Superior temporal gyrus (tissue), 1 donor: ENCODE measurements around the gene PHAF1.

ENCODE experiments used
- DNase-seq: peaks from one replicate; pipeline ENCODE4 v3.0.0-alpha.2; 2016; ENCODE audit errors: extremely low spot score

PHAF1 gene

DNA sequence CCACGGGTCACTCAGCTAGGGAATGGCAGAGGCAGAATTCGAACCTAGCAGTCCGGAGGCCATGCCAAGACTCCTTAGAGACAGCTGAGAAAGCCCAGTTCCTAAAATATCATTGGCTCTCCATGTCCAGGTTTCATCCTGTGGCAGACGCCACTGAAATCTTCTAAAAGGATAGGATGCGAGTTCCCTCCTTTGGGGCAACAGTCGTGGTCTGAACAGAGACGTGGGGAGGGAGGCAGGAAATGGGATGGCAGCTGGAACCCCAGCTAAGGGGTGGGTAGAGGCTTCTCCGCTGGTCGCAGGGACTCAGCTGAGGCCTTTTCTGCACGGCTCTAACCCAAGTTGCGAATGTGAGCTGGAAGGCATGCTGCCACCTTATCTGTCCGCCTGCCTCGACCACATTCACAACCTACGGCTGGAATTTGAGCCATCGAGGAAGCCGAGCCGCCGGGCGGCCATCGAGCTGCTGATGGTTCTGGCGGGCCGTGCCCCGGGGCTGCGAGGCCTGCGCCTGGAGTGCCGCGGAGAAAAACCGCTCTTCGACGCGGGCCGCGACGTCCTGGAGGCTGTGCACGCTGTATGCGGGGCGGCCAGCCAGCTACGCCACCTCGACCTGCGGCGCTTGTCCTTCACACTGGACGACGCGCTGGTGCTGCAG, 52.9 kb downstream of the PHAF1 start:
- DNase-seq: peak; percentile 30

GRCh38 chr16:67163164-67163998, 53.6 kb downstream of the PHAF1 start:
- peak; percentile 84 for DNase-seq

DNA sequence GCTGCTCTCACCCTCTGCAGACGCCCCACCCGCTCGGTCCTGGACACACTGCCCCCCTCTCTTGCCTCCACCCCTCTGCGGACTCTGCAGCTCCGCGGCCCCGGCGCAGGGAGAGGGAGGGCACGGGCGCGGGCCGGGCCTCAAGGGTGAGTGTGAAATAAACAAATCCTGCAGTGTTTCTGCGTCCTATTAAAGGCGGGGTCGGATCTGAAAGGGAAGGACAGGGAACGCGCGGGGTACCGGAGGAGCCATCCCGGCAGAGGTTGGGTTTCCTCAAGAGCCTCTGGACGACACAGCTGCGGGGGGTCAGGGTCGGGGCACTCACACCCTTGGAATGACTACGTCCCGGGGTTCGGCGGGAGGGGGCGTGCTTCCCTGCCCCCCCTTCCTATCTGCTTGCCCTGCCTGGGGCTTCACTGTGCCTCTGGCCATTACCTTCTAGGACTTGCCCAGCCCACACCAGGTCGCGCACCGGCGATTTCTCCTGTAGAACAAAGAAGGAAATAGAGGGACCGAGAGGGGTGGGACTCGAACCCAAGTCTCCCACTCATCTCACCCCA, 54.3 kb downstream of the PHAF1 start:
- DNase-seq: no peak

- peak; percentile 64 for DNase-seq
These were observed 54.9 kb downstream of the PHAF1 start, which contains the start of gene HSF4 for GRCh38 chr16:67164599-67165061. Gene HSF4 (plus strand): TSS chr16:67164745. CDS start chr16:67164812, 67 bp downstream.

DNA sequence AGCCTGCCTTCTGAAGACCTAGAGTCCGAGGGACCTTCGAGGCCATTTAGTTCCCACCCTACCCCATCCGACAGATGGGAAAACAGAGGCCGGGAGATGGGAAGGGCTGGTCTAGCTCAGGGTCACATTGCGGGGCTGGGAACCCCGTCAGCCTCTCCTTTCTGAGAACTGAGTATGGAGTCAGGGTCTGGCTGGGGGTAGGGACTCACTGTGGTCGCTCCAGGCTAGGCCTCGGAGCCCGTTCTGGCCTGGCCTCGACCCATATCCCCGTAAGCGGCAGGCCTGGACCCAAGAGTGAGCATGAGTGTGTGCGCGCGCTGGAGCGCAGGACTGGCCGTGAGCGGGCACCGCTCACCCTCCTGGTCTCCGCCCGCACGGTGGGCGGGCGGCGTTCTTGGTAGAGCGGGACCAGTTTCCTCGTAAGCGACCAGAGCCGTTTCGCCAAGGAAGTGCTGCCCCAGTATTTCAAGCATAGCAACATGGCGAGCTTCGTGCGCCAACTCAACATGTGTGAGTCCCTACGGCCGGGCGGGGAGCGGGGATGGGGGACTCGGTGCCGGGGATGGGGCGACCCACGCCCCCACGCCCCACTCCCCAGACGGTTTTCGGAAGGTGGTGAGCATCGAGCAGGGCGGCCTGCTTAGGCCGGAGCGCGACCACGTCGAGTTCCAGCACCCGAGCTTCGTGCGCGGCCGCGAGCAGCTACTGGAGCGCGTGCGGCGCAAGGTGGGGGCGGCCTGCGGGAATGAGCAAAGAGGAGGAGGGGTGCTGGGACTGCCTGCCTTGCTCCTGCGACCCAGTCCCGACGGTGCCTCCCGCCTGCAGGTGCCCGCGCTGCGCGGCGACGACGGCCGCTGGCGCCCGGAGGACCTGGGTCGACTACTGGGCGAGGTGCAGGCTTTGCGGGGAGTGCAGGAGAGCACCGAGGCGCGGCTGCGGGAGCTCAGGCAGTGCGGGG, 55.7 kb downstream of the PHAF1 start:
- DNase-seq: no peak

- no peak for DNase-seq
These were observed 56.4 kb downstream of the PHAF1 start for GRCh38 chr16:67166110-67166547.

DNA sequence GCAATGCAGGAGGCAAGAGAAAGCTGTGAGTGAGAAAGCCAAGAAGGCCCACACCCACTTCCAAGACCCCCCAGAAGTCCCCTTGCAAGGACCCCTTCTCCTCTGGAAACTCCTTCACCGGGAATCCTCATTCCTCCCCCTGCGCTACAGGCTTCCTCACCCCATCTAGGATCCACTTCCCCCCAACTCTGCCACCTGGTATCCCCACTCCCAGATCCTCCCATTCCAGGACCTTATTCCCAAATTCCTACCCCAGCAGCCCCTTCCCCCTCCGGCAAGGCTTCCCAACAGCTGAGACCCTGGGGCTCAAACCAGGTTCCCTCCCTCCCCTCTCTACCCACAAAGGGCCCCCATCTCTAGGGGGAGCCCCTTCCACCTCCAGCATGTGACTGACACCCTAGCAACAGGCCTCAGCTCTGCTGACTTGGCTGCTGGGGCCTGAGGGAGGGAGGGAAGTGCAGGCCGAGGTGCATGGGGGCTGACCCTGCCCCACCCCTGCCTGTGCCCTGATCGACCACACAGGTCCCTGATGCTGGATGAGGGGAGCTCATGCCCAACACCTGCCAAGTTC, 56.9 kb downstream of the PHAF1 start:
- no peak for DNase-seq

DNA sequence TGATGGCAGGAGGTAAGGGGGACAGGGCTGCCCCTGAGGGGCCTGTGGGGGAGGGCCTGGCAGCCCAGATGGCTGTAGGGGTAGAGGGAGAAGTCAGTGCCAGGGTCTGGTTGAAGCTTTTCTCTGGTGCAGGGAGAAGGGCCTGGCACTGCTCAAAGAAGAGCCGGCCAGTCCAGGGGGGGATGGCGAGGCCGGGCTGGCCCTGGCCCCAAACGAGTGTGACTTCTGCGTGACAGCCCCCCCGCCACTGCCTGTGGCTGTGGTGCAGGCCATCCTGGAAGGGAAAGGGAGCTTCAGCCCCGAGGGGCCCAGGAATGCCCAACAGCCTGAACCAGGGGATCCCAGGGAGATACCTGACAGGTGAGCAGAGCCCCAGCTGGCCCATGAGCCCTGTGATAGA, 57.8 kb downstream of the PHAF1 start:
- DNase-seq: no peak

GRCh38 chr16:67169011-67169451, 59.3 kb downstream of the PHAF1 start:
- DNase-seq: no peak

GRCh38 chr16:67169642-67170167, 60.0 kb downstream of the PHAF1 start:
- DNase-seq: peak; percentile 49

DNA sequence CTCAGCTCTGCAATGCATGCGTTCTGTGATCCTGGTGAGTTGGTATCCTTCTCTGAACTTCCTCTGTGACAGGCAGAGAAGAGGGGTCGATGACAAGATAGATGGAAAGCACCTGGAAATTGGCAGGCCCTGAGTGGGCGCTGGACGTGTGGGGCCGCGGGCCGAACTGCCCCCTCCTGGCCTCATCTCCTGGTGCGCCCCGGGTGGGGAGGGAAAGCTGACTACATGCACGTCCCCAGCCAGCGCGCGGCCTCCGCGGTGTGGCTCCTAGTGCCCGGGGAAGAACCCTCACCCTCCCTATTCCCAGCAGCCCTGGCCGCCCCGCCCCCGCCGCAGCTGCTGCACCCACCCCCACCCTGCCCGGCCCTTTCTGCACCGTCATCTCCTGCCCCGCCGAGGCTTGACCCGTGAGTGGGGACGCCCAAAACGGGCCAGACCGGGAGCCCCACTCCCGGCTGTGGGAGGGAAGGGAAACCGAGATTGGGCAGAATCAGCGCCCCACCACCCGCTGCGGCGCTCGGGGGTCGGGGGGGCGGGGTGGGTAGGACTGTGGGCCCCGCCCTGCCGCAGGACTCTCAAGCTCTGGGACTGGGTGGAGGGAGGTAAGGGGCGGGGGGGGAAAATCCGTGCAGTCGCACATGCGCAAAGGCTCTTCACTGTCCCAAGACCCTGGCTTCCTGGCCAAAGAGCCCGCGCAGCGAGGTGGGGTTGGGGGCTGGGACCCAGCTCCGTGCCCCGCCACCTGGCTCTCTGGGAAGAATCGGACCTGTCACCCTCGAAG, 60.6 kb downstream of the PHAF1 start, which contains the start of gene NOL3:
Gene NOL3 (plus strand): TSS at position 371 of the 781 bp plus-strand sequence.
- no peak for DNase-seq

DNA sequence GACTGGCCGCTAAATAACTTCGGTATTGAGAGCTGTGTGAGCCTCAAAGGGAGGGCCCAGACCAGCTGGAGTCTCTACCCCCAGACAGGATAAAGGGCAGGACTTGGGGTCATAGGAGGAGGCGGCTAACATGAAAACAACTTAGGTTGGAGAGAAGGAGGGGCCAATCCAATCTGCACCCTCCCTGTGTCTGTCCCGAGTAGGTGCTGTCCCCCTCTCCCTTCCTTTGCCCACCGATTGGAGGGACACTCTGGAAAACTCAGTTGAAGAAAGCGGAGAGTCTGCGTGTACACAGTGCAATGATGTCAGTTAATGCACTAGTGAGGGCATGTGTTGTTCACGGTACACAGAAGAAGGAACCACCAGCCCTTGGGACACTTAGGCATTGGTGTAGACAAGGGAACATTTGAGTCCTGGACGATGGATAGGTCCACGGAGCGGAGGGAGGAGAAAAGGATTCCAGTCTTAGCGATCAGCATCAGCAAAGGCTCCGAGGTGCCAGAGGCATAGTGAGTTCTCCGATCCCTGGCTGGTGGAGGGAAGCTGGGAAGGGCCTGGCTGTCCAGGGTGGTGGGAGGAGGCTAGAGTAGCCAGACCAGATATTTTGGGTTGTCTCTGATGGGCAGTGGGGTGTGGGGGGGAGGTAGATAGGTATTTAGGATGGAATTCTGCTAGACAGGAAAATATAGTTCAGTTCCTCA, 61.4 kb downstream of the PHAF1 start:
- DNase-seq: no peak

DNA sequence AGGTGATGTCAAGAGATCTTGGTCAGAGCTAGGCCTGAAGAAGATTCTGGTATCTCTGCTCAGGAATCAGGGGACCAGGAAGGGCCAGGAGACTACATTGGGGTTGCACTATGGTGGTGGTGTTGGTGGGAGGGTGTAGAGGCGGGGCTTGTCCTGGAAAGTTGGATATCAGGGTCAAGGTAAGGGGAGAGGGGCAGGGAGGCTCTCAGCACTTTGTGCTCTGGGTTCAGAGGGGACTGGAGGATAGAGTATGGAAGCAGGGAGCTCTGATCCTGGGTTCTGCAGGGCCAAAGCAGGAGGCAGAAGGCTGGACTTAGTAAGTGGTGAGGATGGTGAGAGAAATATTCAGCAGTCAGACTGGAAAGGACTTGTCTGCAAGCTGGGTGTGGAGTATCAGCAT, 63.6 kb downstream of the PHAF1 start:
- no peak for DNase-seq

GRCh38 chr16:67173808-67174705, 64.3 kb downstream of the PHAF1 start:
- peak; percentile 73 for DNase-seq

DNA sequence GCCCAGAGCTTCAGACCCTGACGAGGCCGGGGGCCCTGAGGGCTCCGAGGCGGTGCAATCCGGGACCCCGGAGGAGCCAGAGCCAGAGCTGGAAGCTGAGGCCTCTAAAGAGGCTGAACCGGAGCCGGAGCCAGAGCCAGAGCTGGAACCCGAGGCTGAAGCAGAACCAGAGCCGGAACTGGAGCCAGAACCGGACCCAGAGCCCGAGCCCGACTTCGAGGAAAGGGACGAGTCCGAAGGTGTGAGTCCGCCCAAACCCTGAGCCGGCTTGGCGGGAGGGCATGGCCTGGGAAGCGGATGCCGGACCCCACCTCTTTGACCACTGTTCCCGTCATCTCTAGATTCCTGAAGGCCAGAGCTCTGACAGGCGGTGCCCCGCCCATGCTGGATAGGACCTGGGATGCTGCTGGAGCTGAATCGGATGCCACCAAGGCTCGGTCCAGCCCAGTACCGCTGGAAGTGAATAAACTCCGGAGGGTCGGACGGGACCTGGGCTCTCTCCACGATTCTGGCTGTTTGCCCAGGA, 65.0 kb downstream of the PHAF1 start:
- DNase-seq: no peak

- no peak for DNase-seq
These were observed 66.9 kb downstream of the PHAF1 start for GRCh38 chr16:67176662-67177061.

DNA sequence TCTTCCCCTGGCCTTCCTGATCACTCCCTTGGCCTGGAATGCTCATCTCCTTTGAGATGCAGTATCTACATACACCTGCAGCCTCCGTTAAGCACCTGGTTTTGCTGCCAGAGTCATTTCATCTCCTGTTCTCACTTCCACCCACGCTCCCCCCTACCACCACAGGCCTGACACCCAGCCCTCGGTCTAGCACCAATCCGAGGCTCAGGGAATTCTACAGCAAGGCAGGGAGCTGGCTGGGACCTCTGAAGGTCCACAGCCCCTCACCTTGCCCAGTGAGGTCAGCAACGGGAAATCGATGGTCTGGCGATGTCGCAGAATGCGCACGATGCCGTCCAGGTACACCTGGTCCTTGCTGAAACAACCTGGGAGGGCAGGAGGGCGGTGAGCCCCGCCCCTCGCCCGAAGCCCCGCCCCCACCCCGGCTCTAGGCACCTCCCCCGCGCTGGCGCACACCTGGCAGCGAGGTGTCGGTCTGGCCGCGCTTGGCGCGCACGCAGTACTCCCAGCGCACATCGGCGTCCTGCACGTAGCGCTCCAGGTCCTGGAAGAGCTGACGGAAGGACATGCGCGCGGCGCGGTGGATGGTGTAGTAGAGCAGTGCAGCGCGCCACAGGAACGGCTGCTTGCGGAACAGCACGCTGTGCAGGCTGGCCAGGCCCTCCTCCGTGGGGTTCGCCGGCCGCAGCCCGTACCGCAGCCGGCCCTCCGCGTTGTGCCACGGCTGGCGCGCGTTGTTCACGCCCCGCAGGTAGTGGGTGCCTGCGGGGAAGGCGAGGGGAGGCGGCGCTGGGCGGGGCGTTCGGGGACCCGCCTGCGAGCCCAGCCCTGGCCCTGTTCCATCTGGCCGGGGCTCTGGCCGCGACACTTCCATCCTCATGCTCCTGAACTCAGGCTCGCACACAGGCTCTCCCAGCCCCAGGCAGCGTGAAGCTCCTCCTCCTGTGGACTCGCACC, 68.3 kb downstream of the PHAF1 start:
- no peak for DNase-seq
